Thymus (tissue), 11 donors: Measurements from ENCODE around the gene HOTAIR. TPM values are rescaled to one million over a fixed set of nuclear protein-coding genes. Genes with fewer than 3 reads are reported as not detected.
A peak's percentile ranks its signal among the peaks of the same experiment; 100 is the strongest.

Experiments used
- DNase-seq, 9 donors: peaks; one replicate each; pipeline ENCODE4 v3.0.0-alpha.2; 2013; ENCODE audit warnings: low spot score in 9 of 9, low read depth in 6 of 9, missing footprints in 1 of 9
- H3K27ac ChIP-seq, 2 donors: one replicate each; pipeline ENCODE4 v1.5.1; 2013; ENCODE audit warnings: control low read depth in 1 of 2, low read depth in 1 of 2, low read length in 1 of 2, mild to moderate bottlenecking in 1 of 2, moderate library complexity in 1 of 2
- H3K27me3 ChIP-seq, 2 donors: one replicate each; pipeline ENCODE4 v1.5.1; 2013; ENCODE audit warnings: low read length in 1 of 2; ENCODE audit not compliant: control insufficient read depth in 2 of 2, insufficient read depth in 1 of 2
- H3K36me3 ChIP-seq, 2 donors: one replicate each; pipeline ENCODE4 v1.5.1; 2013; ENCODE audit warnings: low read length in 1 of 2, mild to moderate bottlenecking in 1 of 2, moderate library complexity in 1 of 2; ENCODE audit not compliant: control insufficient read depth in 2 of 2, insufficient read depth in 2 of 2
- H3K4me1 ChIP-seq, 2 donors: one replicate each; pipeline ENCODE4 v1.5.1; 2013; ENCODE audit warnings: low read length in 2 of 2; ENCODE audit not compliant: control insufficient read depth in 2 of 2, insufficient read depth in 2 of 2
- H3K4me3 ChIP-seq, 2 donors: one replicate each; pipeline ENCODE4 v1.5.1; 2013; ENCODE audit warnings: low read length in 2 of 2, control low read depth in 1 of 2, mild to moderate bottlenecking in 1 of 2
- H3K9me3 ChIP-seq, 2 donors: one replicate each; pipeline ENCODE4 v1.5.1; 2013; ENCODE audit warnings: low read length in 1 of 2, mild to moderate bottlenecking in 1 of 2; ENCODE audit not compliant: control insufficient read depth in 2 of 2, insufficient read depth in 1 of 2
- WGBS: extraction: QIAGEN DNeasy Blood & Tissue Kit; methylation state at CpG from one replicate; pipeline ENCODE4 v1.1.7; 2013; 5-methylcytosine and 5-hydroxymethylcytosine counted together
- polyA plus RNA-seq: library from polyadenylated mRNA; stranded (reverse); fragments of 200-250 nt; gene quantifications from one replicate; pipeline ENCODE4 v1.2.3, GENCODE V29; 2013
- total RNA-seq: library from RNA; stranded (reverse); fragments of 120-200 nt; gene quantifications from one replicate; pipeline ENCODE4 v1.2.4, GENCODE V29; 2013
- donor health status: healthy.

Gene HOTAIR
- total and polyA plus RNA-seq, 2 donors: 0.25 TPM; not detected in 1

DNA sequence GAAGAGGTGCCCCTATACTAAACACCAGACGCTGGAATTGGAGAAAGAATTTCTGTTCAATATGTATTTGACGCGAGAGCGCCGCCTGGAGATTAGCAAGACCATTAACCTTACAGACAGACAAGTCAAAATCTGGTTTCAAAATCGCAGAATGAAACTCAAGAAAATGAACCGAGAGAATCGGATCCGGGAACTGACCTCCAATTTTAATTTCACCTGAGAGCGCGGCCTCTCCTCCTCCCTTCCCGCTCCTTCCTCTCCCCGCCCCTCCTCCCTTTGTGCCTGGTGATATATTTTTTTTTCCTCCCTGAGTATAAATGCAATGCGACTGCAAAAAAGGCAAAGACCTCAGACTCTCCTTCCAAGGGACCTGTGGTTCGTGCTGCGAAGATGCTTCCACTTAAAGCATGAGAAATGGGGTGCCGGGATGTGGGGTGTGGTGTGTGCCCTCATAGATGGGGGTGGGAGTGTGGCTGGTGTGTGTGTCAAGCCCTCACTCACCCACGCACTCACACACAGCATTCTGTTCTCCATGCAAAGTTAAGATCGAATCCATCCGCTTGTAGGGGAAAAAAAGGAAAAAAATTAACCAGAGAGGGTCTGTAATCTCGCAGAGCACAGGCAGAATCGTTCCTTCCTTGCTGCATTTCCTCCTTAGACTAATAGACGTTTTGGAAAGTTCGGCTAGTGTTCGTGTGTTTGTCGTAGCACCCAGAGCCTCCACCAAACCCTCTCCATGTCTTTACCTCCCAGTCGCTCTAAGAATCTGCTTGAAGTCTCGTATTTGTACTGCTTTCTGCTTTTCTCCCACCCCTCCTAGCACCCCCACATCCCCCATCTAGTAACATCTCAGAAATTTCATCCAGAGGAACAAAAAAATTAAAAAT is 14.7 kb upstream of the HOTAIR start:
- DNase-seq: peak in 1 of 9 donors; percentile 46
- Histone ChIP-seq H3K4me3 (no peak overlapping the region), H3K36me3 (no peaks in the 10 kb centered on the region), H3K27ac (no peak overlapping the region), H3K27me3 (peaks cover 90 to 100% of the 10 kb centered on the region in 2 donors), H3K4me1 (peaks cover 2 to 4% of the 10 kb centered on the region in 2 donors), H3K9me3 (peaks cover 4 to 9% of the 10 kb centered on the region in 2 donors)
- 5% methylated on average over 28 of the region's 28 CpGs for WGBS

DNA sequence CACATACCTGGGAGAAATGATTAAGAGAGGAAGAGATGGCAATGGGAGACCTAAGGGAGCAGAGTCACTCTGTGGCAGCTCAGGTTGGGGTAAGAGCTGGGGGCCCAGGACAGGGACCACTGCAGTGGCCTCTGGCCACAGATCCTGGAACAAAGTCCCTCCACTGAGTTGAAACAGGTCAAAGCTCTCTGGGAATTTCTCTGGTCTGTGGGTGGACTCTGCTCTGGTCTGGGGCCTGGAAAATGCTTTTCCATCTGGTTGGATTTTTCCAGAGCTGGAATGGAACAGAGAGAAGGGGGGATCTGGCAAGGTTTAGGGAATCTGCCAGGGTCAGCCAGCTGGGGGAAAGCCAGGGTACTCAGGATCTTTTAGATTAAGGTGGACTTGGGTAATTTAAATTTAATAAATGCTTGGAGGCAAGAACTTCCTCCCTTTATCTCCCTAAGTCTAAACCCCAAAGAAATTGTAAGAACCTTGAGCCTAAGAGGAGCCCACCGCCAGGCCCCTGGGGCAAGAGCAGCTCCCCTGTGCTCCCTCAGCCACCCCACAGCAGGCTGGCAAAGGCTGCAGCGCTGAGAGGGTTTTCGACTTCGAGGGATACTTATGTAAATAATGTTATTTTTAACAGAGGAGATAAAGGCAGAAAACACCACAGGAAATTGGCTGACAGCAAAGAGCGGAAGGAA is 13.9 kb upstream of the HOTAIR start:
- no peaks in the 10 kb centered on the region for H3K36me3 ChIP-seq
- WGBS: 5% methylated on average over 5 of the region's 5 CpGs
- peaks cover 2 to 4% of the 10 kb centered on the region in 2 donors for H3K4me1 ChIP-seq
- peaks cover 94 to 100% of the 10 kb centered on the region in 2 donors for H3K27me3 ChIP-seq
- no peak for DNase-seq
- no peak overlapping the region for H3K27ac ChIP-seq
- H3K4me3 ChIP-seq: no peak overlapping the region
- H3K9me3 ChIP-seq: peaks cover 4 to 6% of the 10 kb centered on the region in 2 donors

DNA sequence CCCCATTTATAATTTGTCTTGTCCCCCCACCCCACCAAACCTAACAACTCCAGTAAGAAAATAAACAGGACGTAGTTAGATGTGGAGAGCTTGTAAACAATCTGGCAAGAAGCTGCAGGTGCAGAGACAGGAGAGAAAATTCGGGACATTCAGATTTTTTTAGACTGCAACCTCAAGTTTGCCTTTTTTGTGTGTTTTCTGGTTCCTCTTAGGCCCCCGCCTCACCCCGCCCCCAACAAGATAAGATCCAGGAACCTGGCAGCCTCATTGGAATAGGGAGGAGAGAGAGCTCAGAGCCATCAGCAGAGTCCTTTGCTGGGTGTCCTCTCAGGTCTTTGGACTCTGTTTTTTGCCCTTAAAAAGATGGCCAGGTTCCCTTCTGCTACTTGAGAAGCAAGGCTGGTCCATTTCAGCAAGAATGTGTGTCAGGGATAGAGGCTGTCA is 13.1 kb upstream of the HOTAIR start:
- WGBS: 16% methylated on average over 4 of the region's 4 CpGs
- peaks cover 2 to 4% of the 10 kb centered on the region in 2 donors for H3K4me1 ChIP-seq
- no peaks in the 10 kb centered on the region for H3K36me3 ChIP-seq
- H3K27ac ChIP-seq: no peak overlapping the region
- H3K4me3 ChIP-seq: no peak overlapping the region
- peaks cover 4 to 6% of the 10 kb centered on the region in 2 donors for H3K9me3 ChIP-seq
- DNase-seq: no peak
- H3K27me3 ChIP-seq: peaks cover 95 to 100% of the 10 kb centered on the region in 2 donors

DNA sequence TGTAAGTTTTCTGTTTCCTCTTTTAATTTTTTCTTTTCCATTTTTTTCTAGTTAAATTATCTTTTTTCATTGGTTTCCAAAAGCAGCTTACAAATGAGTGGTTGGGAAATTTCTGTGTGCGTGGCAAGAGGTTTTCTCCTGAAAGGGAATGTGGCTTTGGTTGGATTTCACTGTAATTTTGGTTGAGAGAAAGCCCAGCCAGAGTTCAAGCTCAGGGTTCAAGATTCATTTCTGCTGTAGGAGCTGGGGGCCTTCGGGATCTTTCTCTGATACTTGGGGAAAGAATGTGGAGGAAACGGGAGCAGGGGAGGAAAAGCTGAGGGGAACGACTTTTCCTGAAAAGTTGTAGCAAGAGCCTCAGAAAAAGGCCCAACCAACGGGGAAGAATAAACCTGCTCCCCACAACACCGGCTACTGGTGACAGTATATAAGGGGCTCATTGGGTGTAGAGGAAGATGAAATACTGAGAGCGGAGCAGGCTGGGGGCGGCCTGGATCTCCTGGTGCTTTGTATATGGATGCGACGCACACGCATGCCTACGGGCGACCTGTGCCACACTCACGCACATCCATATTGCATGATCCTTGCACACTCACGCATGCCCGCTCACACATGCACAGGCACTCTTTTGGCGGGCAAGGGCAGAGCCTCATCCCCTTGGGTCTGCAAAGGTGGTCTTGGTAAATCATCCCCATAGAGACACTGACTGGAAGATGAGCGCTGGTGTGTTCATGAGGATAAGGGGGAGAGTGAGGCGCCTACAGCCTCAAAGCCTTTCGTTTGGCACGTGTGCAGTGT is 12.1 kb upstream of the HOTAIR start:
- Histone ChIP-seq H3K27ac (no peak overlapping the region), H3K4me1 (peaks cover 2 to 4% of the 10 kb centered on the region in 2 donors), H3K4me3 (no peak overlapping the region), H3K27me3 (peaks cover 95 to 100% of the 10 kb centered on the region in 2 donors), H3K36me3 (no peaks in the 10 kb centered on the region), H3K9me3 (peaks cover 0 to 4% of the 10 kb centered on the region in 2 donors)
- no peak for DNase-seq
- 23% methylated on average over 21 of the region's 21 CpGs for WGBS

DNA sequence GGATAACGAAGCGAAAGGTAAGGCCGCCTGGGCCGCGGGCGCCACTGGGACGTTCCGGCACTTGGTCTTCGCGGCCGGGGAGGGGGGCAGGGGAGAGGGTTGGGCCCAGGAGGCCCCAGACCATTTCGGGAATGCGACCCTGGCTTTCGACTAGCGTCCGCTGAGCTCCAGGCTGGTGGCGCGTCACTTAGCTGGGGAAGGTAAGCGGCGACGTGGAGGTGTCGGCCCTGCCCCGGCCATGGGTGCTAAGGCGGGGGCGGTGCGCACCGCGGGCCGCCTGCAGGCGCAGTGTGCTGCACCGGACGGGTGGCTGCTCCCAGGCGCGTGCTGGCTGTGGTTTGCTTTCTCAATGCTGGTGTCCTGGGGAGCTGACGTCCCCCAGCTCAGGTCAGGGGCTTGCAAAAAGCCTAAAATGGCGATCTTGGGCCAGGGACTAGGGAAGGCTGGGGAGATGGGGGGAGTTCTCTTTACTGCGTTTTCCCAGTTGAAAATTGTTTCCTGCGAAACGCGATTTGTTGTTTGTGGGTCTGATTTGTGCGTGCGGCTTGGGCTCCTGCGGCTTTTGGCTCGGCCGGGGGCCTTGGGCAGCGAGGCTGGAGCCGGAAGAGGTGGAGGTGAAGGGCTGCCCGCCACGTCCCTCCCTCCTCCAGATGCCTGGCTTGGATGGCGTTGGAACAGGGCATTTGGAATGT is 11.4 kb upstream of the HOTAIR start:
- Histone ChIP-seq H3K36me3 (no peaks in the 10 kb centered on the region), H3K27ac (no peak overlapping the region), H3K27me3 (peaks cover 97 to 100% of the 10 kb centered on the region in 2 donors), H3K4me1 (peaks cover 2 to 4% of the 10 kb centered on the region in 2 donors), H3K4me3 (peak overlapping the region in 1 of 2 donors; percentile 18), H3K9me3 (peaks cover 0 to 4% of the 10 kb centered on the region in 2 donors)
- WGBS: 3% methylated on average over 50 of the region's 50 CpGs
- no peak for DNase-seq

DNA sequence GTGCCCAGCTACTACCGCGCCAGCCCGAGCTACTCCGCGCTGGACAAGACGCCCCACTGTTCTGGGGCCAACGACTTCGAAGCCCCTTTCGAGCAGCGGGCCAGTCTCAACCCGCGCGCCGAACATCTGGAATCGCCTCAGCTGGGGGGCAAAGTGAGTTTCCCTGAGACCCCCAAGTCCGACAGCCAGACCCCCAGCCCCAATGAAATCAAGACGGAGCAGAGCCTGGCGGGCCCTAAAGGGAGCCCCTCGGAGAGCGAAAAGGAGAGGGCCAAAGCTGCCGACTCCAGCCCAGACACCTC is 10.9 kb upstream of the HOTAIR start:
- Histone ChIP-seq H3K4me3 (peak overlapping the region in 1 of 2 donors; percentile 18), H3K4me1 (peaks cover 2 to 4% of the 10 kb centered on the region in 2 donors), H3K27me3 (peaks cover 96 to 100% of the 10 kb centered on the region in 2 donors), H3K36me3 (no peaks in the 10 kb centered on the region), H3K27ac (no peak overlapping the region), H3K9me3 (peaks cover 0 to 4% of the 10 kb centered on the region in 2 donors)
- WGBS: 10% methylated on average over 21 of the region's 21 CpGs
- no peak for DNase-seq

DNA sequence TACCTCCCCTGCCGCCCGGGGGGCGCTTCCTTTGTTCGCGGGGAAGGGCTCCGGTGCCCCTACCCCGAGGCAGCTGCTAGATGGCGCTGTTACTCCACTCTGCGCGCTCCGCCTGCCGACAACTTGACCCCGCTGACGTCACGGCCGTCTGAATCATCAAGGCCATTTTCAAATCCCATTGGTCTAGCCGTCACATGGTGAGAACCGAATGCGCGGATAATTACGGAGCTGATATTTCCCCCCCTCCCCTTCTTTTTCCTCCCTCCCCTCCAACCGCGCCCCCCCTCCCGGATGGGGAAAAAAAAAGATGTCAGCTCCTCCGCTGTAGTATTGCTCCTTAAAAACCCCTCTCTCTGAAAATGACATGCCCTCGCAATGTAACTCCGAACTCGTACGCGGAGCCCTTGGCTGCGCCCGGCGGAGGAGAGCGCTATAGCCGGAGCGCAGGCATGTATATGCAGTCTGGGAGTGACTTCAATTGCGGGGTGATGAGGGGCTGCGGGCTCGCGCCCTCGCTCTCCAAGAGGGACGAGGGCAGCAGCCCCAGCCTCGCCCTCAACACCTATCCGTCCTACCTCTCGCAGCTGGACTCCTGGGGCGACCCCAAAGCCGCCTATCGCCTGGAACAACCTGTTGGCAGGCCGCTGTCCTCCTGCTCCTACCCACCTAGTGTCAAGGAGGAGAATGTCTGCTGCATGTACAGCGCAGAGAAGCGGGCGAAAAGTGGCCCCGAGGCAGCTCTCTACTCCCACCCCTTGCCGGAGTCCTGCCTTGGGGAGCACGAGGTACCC is 10.3 kb upstream of the HOTAIR start, which contains the start of gene HOXC10:
Gene HOXC10, plus strand, starts transcription at position 246 of the 791 bp plus-strand sequence. Its CDS starts 114 bp downstream, at position 360.
- 6% methylated on average over 55 of the region's 55 CpGs for WGBS
- Histone ChIP-seq H3K27me3 (peaks cover 93 to 100% of the 10 kb centered on the region in 2 donors), H3K36me3 (no peaks in the 10 kb centered on the region), H3K27ac (no peak within 1 kb of the TSS), H3K4me1 (peaks cover 2 to 4% of the 10 kb centered on the region in 2 donors), H3K9me3 (peaks cover 0 to 4% of the 10 kb centered on the region in 2 donors), H3K4me3 (peak within 1 kb of the TSS in 1 of 2 donors; percentile 33)
- peak; percentile 24 to 74 (median 32) for DNase-seq
